Colon (tissue), 2 donors: Measurements from ENCODE around the gene GPC4.

Experiments used
- FAIRE-seq: peaks from 2 replicates; lab custom pipeline; 2012; peaks lifted over from hg19 to GRCh38; lab: Jason Lieb, UNC
- donor health status: control.
- donor health status: control.

Gene GPC4

GRCh38 chrX:133410550-133410949 lies 4.7 kb downstream of the GPC4 start:
- no peak for FAIRE-seq

GRCh38 chrX:133405498-133406185 lies 9.6 kb downstream of the GPC4 start:
- peak; percentile 65 for FAIRE-seq

- FAIRE-seq = no peak
Observed at GRCh38 chrX:133403984-133404383, 11.3 kb downstream of the GPC4 start.

GRCh38 chrX:133402830-133403625 lies 12.3 kb downstream of the GPC4 start:
- FAIRE-seq = no peak

- FAIRE-seq = peak; percentile 31
Observed at GRCh38 chrX:133402042-133402453, 13.2 kb downstream of the GPC4 start.

GRCh38 chrX:133401536-133401935 lies 13.8 kb downstream of the GPC4 start:
- no peak for FAIRE-seq

GRCh38 chrX:133399411-133399810 lies 15.9 kb downstream of the GPC4 start:
- no peak for FAIRE-seq

GRCh38 chrX:133394765-133395164 lies 20.5 kb downstream of the GPC4 start:
- no peak for FAIRE-seq

GRCh38 chrX:133392671-133393070 lies 22.6 kb downstream of the GPC4 start:
- no peak for FAIRE-seq

GRCh38 chrX:133391111-133391510 lies 24.2 kb downstream of the GPC4 start:
- FAIRE-seq = no peak

GRCh38 chrX:133390676-133391075 lies 24.6 kb downstream of the GPC4 start:
- FAIRE-seq = peak; percentile 51

GRCh38 chrX:133389975-133390374 lies 25.3 kb downstream of the GPC4 start:
- no peak for FAIRE-seq

- no peak for FAIRE-seq
Observed at GRCh38 chrX:133384454-133384853, 30.8 kb downstream of the GPC4 start.

GRCh38 chrX:133380711-133381619 lies 34.3 kb downstream of the GPC4 start:
- FAIRE-seq = no peak

GRCh38 chrX:133376422-133376821 lies 38.9 kb downstream of the GPC4 start:
- FAIRE-seq = no peak

- no peak for FAIRE-seq
Observed at GRCh38 chrX:133375615-133376340, 39.5 kb downstream of the GPC4 start.

GRCh38 chrX:133374874-133375387 lies 40.4 kb downstream of the GPC4 start:
- FAIRE-seq = no peak

- peak; percentile 24 for FAIRE-seq
Observed at GRCh38 chrX:133373386-133374079, 41.8 kb downstream of the GPC4 start.

GRCh38 chrX:133370696-133371275 lies 44.5 kb downstream of the GPC4 start:
- peak; percentile 61 for FAIRE-seq

- peak; percentile 88 for FAIRE-seq
Observed at GRCh38 chrX:133369065-133369464, 46.2 kb downstream of the GPC4 start.

- FAIRE-seq = no peak
Observed at GRCh38 chrX:133366735-133367134, 48.6 kb downstream of the GPC4 start.
